H9 (cell line): ENCODE results near the gene TAGLN. TPM values are rescaled to one million over a fixed set of nuclear protein-coding genes. Genes with fewer than 3 reads are reported as not detected.

ENCODE experiments used
- DNase-seq: peaks from one replicate; pipeline ENCODE4 v3.0.0-alpha.2; 2017
- H2AFZ ChIP-seq: one replicate; pipeline ENCODE4 v1.6.1; 2013; ENCODE audit warnings: mild to moderate bottlenecking, low read length, control low read depth, moderate library complexity
- H2AK5ac ChIP-seq: 2 replicates; pipeline ENCODE4 v1.6.1; 2013; ENCODE audit warnings: low read length, control low read depth, mixed read lengths; ENCODE audit not compliant: insufficient read length
- H2BK120ac ChIP-seq: one replicate; pipeline ENCODE4 v1.6.1; 2013; ENCODE audit warnings: low read depth, mild to moderate bottlenecking, low read length, control low read depth, inconsistent platforms; ENCODE audit not compliant: poor library complexity, severe bottlenecking
- H2BK12ac ChIP-seq: 2 replicates; pipeline ENCODE4 v1.6.1; 2013; ENCODE audit warnings: low read length, control low read depth, mixed read lengths, low read depth; ENCODE audit not compliant: insufficient read length
- H2BK15ac ChIP-seq: 2 replicates; pipeline ENCODE4 v1.6.1; 2013; ENCODE audit warnings: low read depth, low read length, control low read depth
- H2BK20ac ChIP-seq: one replicate; pipeline ENCODE4 v1.6.1; 2013; ENCODE audit warnings: low read depth, mild to moderate bottlenecking, low read length, control low read depth, inconsistent platforms; ENCODE audit not compliant: poor library complexity, severe bottlenecking
- H2BK5ac ChIP-seq: 2 replicates; pipeline ENCODE4 v1.6.1; 2013; ENCODE audit warnings: low read length, control low read depth, mixed read lengths; ENCODE audit not compliant: insufficient read length
- H3K14ac ChIP-seq: 2 replicates; pipeline ENCODE4 v1.6.1; 2013; ENCODE audit warnings: low read length, control low read depth; ENCODE audit not compliant: insufficient read depth
- H3K18ac ChIP-seq: 2 replicates; pipeline ENCODE4 v1.6.1; 2013; ENCODE audit warnings: low read depth, mild to moderate bottlenecking, mixed read lengths, low read length, control low read depth; ENCODE audit not compliant: insufficient read length
- H3K23ac ChIP-seq: 2 replicates; pipeline ENCODE4 v1.6.1; 2013; ENCODE audit warnings: low read length, control low read depth, mixed read lengths, low read depth; ENCODE audit not compliant: insufficient read length
- H3K23me2 ChIP-seq: 2 replicates; pipeline ENCODE4 v1.6.1; 2013; ENCODE audit warnings: low read depth, mild to moderate bottlenecking, mixed read lengths, low read length, control low read depth; ENCODE audit not compliant: insufficient read length, poor library complexity, severe bottlenecking
- H3K27ac ChIP-seq: 2 replicates; pipeline ENCODE4 v1.5.1; 2013; ENCODE audit warnings: low read length, control low read depth, mixed read lengths, low read depth; ENCODE audit not compliant: insufficient read length
- H3K27me3 ChIP-seq: 2 replicates; pipeline ENCODE4 v1.6.1; 2013; ENCODE audit warnings: low read length, control low read depth, inconsistent platforms; ENCODE audit not compliant: insufficient read depth
- H3K4ac ChIP-seq: 2 replicates; pipeline ENCODE4 v1.6.1; 2013; ENCODE audit warnings: low read depth, mild to moderate bottlenecking, control low read depth, inconsistent platforms, low read length, moderate library complexity
- H3K4me1 ChIP-seq: 2 replicates; pipeline ENCODE4 v1.6.1; 2013; ENCODE audit warnings: low read length, control low read depth, inconsistent platforms; ENCODE audit not compliant: insufficient read depth
- H3K4me2 ChIP-seq: 2 replicates; pipeline ENCODE4 v1.6.1; 2013; ENCODE audit warnings: low read length, control low read depth, mixed read lengths; ENCODE audit not compliant: insufficient read length, insufficient read depth
- H3K56ac ChIP-seq: 2 replicates; pipeline ENCODE4 v1.6.1; 2013; ENCODE audit warnings: low read depth, mild to moderate bottlenecking, mixed read lengths, low read length, control low read depth; ENCODE audit not compliant: insufficient read length
- H3K79me1 ChIP-seq: 2 replicates; pipeline ENCODE4 v1.6.1; 2013; ENCODE audit warnings: low read depth, mild to moderate bottlenecking, moderate library complexity, low read length, control low read depth, inconsistent platforms; ENCODE audit not compliant: insufficient read depth, poor library complexity, severe bottlenecking
- H3K79me2 ChIP-seq: 2 replicates; pipeline ENCODE4 v1.6.1; 2013; ENCODE audit warnings: low read length, control low read depth, inconsistent platforms; ENCODE audit not compliant: insufficient read depth
- H3K9ac ChIP-seq: 2 replicates; pipeline ENCODE4 v1.6.1; 2013; ENCODE audit warnings: low read length, control low read depth, mixed read lengths; ENCODE audit not compliant: insufficient read length; ENCODE audit errors: extremely low read depth
- H3K9me3 ChIP-seq: one replicate; pipeline ENCODE4 v1.6.1; 2013; ENCODE audit warnings: low read depth, low read length, inconsistent platforms; ENCODE audit not compliant: control insufficient read depth
- H3T11ph ChIP-seq: one replicate; pipeline ENCODE4 v1.6.1; 2013; ENCODE audit warnings: mild to moderate bottlenecking, low read length, control low read depth, inconsistent platforms
- H4K20me1 ChIP-seq: one replicate; pipeline ENCODE4 v1.6.1; 2013; ENCODE audit not compliant: control insufficient read depth, insufficient read length, insufficient read depth
- H4K5ac ChIP-seq: 2 replicates; pipeline ENCODE4 v1.6.1; 2013; ENCODE audit warnings: low read depth, mild to moderate bottlenecking, mixed read lengths, low read length, control low read depth; ENCODE audit not compliant: insufficient read length
- H4K8ac ChIP-seq: replicated peaks from 2 replicates; pipeline ENCODE4 v1.6.1; 2013; ENCODE audit warnings: low read length, control low read depth, mixed read lengths, low read depth; ENCODE audit not compliant: insufficient read length
- H4K91ac ChIP-seq: 2 replicates; pipeline ENCODE4 v1.6.1; 2013; ENCODE audit warnings: low read depth, mild to moderate bottlenecking, moderate library complexity, mixed read lengths, low read length, control low read depth; ENCODE audit not compliant: insufficient read length
- H3K27ac Mint-ChIP-seq, 3 experiments: 2 replicates in 2 of 3; 3 replicates in 1 of 3; pipeline ENCODE4 v1.8.0; 2020 to 2021; ENCODE audit warnings: mixed read lengths in 3 of 3, mild to moderate bottlenecking in 1 of 3, moderate library complexity in 1 of 3
- H3K27me3 Mint-ChIP-seq: 2 replicates; pipeline ENCODE4 v1.8.0; 2021; ENCODE audit warnings: low read depth, mild to moderate bottlenecking, moderate library complexity, mixed read lengths
- H3K36me3 Mint-ChIP-seq, 3 experiments: 2 replicates in 2 of 3; 3 replicates in 1 of 3; pipeline ENCODE4 v1.8.0; 2020 to 2021; ENCODE audit warnings: low read depth in 3 of 3, mixed read lengths in 3 of 3; ENCODE audit not compliant: insufficient read depth in 1 of 3
- H3K4me1 Mint-ChIP-seq, 2 experiments: 2 replicates each; pipeline ENCODE4 v1.8.0; 2020; ENCODE audit warnings: mixed read lengths in 2 of 2
- H3K4me3 Mint-ChIP-seq, 2 experiments: 2 replicates in 1 of 2; 3 replicates in 1 of 2; pipeline ENCODE4 v1.8.0; 2020 to 2021; ENCODE audit warnings: mild to moderate bottlenecking in 2 of 2, mixed read lengths in 2 of 2, moderate library complexity in 1 of 2
- H3K9me3 Mint-ChIP-seq, 2 experiments: 2 replicates in 1 of 2; 3 replicates in 1 of 2; pipeline ENCODE4 v1.8.0; 2020; ENCODE audit warnings: mild to moderate bottlenecking in 2 of 2, mixed read lengths in 2 of 2, moderate library complexity in 1 of 2
- CTCF ChIP-seq: fragments of 200-600 bp; sonication (generic); conservative IDR thresholded peaks from 3 replicates; pipeline ENCODE4 v1.8.0; 2021; ENCODE audit warnings: antibody characterized with exemption, mild to moderate bottlenecking
- WGBS: extraction: QIAGEN DNeasy Blood & Tissue Kit; methylation state at CpG from one replicate; pipeline ENCODE4 v1.1.7; 2013; ENCODE audit warnings: missing lambda C conversion rate, low lambda C conversion rate, mixed read lengths; ENCODE audit not compliant: insufficient read length; ENCODE audit errors: extremely low coverage; 5-methylcytosine and 5-hydroxymethylcytosine counted together
- total RNA-seq: library from RNA; stranded (reverse); gene quantifications from 2 replicates; pipeline ENCODE4 v1.2.1, GENCODE V29; 2021

The TAGLN gene
- total RNA-seq, 1 experiment from 2014 or later, result 176 TPM

DNA sequence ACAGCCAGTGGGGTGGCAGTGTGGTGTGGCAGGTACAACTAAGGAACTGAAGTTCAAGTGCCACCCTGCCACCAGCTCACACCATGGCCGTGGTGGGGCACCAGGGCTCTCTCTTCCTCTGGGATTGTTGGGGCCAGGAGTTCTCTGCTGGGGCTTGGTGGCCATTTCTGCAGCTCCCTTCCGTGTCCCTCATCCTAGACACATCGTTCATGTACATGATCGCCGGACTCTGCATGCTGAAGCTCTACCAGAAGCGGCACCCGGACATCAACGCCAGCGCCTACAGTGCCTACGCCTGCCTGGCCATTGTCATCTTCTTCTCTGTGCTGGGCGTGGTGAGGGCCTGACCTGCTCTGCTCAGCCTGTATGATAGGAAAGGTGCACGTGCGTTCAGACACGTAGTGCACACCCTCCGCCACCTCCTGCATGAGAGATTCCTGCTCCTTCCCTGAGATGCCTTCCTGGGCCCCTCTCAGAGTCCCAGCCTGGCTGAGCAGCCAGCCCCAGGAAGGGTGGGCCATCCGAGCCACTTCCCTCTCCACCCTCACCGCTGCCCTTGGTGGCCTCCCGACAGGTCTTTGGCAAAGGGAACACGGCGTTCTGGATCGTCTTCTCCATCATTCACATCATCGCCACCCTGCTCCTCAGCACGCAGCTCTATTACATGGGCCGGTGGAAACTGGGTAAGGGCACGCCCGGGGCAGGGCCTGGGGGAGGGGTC, 7.3 kb upstream of the TAGLN start:
- H3K4me3 Mint-ChIP-seq, result no peak overlapping the region
- Histone ChIP-seq H4K20me1 (no peaks in the 10 kb centered on the region), H3K27ac (no peak overlapping the region), H2BK120ac (no peak overlapping the region), H3K9ac (no peak overlapping the region), H4K91ac (no peak overlapping the region), H4K8ac (no peak overlapping the region), H3K27me3 (no peaks in the 10 kb centered on the region), H2BK20ac (no peak overlapping the region), H3K4me1 (no peaks in the 10 kb centered on the region), H3K79me2 (no peaks in the 10 kb centered on the region), H3K18ac (no peak overlapping the region), H3K4me2 (no peak overlapping the region), H3K23ac (no peak overlapping the region), H2BK5ac (no peak overlapping the region), H3K79me1 (no peaks in the 10 kb centered on the region), H3K23me2 (no peaks in the 10 kb centered on the region), H3K9me3 (no peaks in the 10 kb centered on the region), H4K5ac (no peak overlapping the region), H2AK5ac (no peak overlapping the region), H3K56ac (no peak overlapping the region), H2BK12ac (no peak overlapping the region), H3T11ph (no peak overlapping the region), H3K14ac (no peak overlapping the region), H2AFZ (no peak overlapping the region), H2BK15ac (no peak overlapping the region), H3K4ac (no peak overlapping the region)
- no CpG with 5 or more reads among the region's 26 CpGs for WGBS
- H3K27ac Mint-ChIP-seq, result peak overlapping the region in 2 of 3 experiments; percentile 9 to 34; a peak in 2 of 7 replicates
- no peaks in the 10 kb centered on the region for H3K27me3 Mint-ChIP-seq
- no peak for TF ChIP-seq CTCF
- no peaks in the 10 kb centered on the region; a peak in 1 of 4 replicates for H3K4me1 Mint-ChIP-seq
- DNase-seq, result no peak
- peaks cover 3 to 49% (median 27%) of the 10 kb centered on the region in 3 experiments; a peak in 6 of 7 replicates for H3K36me3 Mint-ChIP-seq
- no peaks in the 10 kb centered on the region for H3K9me3 Mint-ChIP-seq
